ENCODE results near the gene CAPN8.

GRCh38 chr1:223659711-223660110 is 5.8 kb downstream of the CAPN8 start:
- TF ChIP-seq EP300 (IDR thresholded peaks at IDR 0.05; ENCODE audit: borderline replicate concordance): no peak
- TF ChIP-seq MAX (IDR thresholded peaks at IDR 0.05): no peak
- no peak for TF ChIP-seq TAF1 (IDR thresholded peaks at IDR 0.05; ENCODE audit: low read depth)
- no peak for TF ChIP-seq CREB1 (IDR thresholded peaks at IDR 0.05; ENCODE audit: low read depth)
- no peak for TF ChIP-seq NFIC (IDR thresholded peaks at IDR 0.05)
- TF ChIP-seq REST (IDR thresholded peaks at IDR 0.05; ENCODE audit: low read depth): no peak
- TF ChIP-seq CEBPB (IDR thresholded peaks at IDR 0.05): no peak
- TF ChIP-seq ZBTB7A (IDR thresholded peaks at IDR 0.05; ENCODE audit: low read depth): no peak
- TF ChIP-seq EGR1 (IDR thresholded peaks at IDR 0.05): no peak
- no peak for TF ChIP-seq TCF12 (IDR thresholded peaks at IDR 0.05; ENCODE audit: low read depth)
- TF ChIP-seq FOXM1 (IDR thresholded peaks at IDR 0.05; ENCODE audit: borderline replicate concordance, low read depth): no peak
- TF ChIP-seq TEAD4 (IDR thresholded peaks at IDR 0.05): no peak

Data from Ishikawa (cell line).